NCI-H446 (cell line): ENCODE data around the gene ADPRS.

Source experiments
- DNase-seq, 2 experiments: peaks; one replicate each; lab custom pipeline; 2025; lab: John Stamatoyannopoulos, UW

Gene ADPRS

GRCh38 chr1:36087233-36088123 lies 1.2 kb upstream of the ADPRS start:
- DNase-seq, result no peak

GRCh38 chr1:36088265-36088576 lies 471 bp upstream of the ADPRS start:
- DNase-seq, result no peak

DNA sequence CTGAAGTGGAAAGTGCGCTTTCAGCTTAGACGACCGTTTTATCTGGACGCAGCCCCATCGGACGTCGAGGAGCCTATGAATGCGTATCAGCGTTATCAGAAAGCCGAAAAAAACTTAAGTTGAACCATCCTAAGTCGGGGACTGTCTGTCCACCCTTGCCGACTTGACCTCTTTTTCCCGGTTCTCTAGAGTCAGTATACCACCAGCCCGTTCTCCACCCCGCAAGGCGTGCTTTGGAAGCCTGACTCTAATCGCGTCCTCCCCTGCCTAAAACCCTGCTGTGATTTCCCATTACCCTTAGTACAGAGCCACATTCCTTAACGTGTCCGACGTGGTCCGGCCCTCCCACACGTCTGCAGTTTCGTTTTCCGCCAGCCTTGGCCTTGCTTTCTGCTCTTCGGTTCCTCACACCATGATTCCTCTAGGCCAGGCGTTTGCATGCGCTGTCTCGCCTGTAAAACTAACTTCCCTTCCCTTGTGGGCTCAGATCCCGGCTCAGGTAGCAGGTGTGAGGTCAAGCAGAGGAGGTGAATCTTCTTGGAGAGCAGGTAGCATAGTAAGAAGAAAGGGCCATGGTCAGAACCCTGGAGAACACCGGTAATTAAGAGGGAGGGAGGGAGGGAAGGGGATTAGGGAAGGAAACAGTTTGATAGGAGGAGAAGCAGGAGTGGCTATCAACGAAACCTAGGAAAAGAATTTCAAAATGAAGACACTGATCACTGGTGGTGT lies 865 bp downstream of the ADPRS start:
- DNase-seq, result no peak

- no peak for DNase-seq
Measured at GRCh38 chr1:36091141-36091540, 2.4 kb downstream of the ADPRS start.

GRCh38 chr1:36091698-36092097 lies 3.0 kb downstream of the ADPRS start:
- no peak for DNase-seq

DNA sequence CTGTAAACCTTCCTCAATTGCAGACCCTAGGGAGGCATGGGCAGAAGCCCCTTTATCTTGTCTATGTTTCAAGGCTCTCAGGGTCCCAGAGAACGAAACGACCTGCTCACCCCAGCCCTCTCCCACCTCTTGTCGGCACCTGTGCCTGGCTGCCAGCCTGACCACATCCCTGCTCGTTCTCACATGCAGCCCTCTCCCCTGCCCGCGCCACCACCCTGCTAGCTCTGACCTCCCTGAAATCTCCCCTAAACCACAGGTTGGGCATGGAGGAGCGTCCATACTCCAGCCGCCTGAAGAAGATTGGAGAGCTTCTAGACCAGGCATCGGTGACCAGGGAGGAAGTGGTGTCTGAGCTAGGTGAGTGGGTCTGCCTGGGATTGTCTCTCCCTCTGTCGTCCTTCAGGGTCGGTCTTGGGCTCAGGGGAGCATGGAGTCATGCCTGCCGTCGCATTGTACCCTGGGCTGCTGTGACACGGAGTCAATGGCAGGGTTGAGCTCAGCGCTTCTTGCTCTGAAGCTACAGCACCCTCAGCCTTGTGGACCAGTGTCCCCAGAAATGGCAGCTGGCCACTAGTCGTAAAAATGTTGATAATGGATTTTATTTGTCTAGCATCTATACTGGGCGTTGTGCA lies 3.6 kb downstream of the ADPRS start:
- no peak for DNase-seq

DNA sequence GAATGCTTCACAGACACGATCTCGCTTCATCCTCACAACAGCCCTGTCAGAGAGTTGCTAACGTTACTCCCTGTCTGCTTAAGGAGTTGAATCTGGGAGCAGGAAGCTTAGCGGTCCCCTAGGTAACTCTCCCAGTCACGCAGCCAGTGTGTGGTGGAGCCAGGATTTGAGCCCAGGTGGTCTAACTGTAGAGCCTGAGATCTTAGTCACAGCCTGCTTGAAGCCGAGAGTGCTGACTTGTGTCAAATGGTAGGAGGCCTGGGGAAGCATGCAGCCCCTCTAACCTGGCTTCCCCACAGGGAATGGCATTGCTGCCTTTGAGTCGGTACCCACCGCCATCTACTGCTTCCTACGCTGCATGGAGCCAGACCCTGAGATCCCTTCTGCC lies 4.1 kb downstream of the ADPRS start:
- no peak for DNase-seq

GRCh38 chr1:36093226-36093625 lies 4.5 kb downstream of the ADPRS start:
- peak in 1 of 2 experiments; percentile 75 for DNase-seq

DNA sequence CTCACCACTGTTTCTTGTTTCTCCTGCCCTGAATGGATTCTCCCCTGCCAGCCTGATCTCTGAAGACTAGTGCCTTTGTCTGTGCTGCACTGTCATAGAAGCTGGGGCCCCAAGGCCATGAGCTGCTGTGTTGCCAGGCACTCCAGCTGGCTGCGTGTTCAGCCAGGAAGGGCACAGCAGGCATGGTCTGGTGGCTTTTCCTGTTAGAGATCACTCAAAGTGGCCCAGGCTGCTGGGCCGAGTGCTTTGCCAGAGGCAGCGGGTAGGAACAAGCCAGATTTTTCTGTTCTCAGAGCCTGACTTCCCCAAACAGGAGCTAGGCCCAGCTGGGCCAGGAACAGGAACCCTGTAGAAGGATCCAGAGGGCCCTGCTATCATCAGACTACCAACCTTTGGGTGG lies 5.2 kb downstream of the ADPRS start:
- peak; percentile 30 to 73 for DNase-seq

GRCh38 chr1:36094621-36095061 lies 5.9 kb downstream of the ADPRS start:
- peak in 1 of 2 experiments; percentile 68 for DNase-seq

DNA sequence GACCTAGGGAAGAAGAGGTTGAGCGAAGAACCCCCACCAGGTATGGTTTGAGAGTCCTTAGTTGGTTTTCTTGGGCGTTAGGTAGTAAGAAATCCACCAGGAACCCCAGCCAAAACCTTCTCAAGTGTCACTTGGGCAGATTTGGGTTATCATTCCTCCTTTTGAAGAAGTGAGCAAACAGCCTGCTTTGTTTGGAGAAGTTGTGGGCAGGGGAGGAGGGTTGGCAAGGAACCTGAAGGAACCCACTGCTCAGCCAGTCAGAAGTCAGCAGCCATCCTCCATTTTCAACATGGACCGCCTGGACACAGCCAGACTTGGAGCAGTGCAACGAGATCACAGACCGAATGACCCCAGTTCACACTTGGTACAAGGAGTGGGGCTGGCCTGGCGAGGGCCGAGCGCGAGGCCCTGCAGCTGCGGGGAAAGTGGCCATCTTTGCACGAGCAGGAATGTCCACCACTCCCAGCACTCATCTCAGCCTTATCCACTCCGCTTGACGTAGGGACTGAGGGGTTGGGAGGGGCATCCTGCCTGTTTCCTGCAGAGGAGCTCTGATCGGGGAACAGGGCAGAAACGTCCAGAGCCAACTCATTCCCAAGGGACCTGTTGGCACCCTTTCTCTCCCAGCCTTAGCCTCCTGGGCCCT lies 7.2 kb downstream of the ADPRS start:
- no peak for DNase-seq

GRCh38 chr1:36096500-36097432 lies 8.1 kb downstream of the ADPRS start:
- peak in 1 of 2 experiments; percentile 31 for DNase-seq

DNA sequence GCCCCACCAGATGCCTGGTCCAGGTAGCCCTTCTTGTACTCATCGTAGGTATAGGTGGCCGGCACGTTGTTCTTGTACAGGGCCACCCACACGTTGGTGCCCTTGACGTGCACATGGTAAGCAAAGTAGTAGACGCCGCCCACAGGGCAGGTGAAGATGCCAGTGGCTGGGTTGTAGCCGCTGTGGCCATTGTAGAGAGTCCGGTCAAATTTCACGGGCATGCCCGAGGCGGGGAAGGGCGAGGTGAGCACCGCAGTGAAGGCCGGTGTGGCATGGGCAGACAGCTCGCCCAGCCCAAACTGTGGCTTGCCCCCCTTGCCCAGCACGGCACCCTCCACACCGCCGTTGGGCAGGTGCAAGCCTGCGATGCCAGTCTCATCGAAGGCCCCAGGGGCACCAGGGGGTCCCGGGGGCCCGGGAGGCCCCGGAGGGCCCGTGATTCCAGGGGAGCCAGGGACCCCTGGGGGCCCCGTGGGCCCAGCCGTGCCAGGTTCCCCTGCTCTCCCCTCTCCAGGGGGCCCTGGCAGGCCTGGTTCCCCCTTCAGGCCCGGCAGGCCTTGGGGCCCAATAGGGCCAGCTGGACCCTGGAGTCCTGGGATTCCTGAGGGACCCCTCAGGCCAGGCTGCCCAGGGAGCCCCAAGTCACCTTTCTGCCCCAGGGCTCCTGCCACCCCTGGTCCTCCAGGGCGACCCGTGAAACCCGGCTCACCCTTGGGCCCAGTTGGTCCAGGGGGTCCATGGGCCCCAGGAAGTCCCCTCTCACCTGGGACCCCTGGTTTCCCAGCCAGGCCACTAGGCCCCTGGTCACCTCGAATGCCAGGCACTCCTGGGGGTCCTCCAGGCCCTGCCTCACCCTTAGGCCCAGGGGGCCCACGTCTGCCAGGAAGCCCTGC lies 9.2 kb downstream of the ADPRS start:
- DNase-seq, result no peak

- no peak for DNase-seq
Measured at GRCh38 chr1:36098650-36099365, 10.1 kb downstream of the ADPRS start.

DNA sequence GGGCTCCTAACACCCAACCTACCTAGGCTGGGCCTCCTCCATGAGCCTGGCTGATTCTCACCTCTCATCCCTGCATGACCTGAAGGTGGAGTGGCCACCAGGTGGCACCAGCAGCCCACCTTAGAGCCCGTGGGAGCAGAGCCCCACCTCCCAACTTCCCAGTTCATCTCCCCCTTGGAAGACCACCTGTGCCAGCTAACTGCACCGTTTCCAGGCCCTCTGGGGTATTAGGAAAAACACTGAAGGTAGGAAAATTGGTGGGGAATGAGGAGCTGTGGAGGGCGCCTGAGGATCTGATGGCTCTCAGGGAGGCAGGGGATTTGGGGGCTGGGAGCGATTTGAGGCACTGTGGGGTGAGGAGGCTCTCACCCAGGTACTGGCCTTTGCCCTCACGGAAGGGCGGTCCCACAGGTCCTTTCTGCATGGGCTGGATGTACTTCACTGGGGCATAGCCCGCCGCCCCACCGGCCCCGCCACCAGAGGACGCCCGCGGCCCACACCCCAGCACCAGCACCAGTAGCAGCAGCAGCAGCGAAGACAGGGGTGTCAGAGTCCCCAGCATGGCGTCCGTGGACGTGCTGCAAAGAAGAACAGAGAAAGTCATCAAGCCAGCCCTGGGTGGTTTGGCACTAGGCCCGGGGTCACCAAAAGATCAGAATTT lies 11.1 kb downstream of the ADPRS start:
- DNase-seq, result peak; percentile 77 to 89

DNA sequence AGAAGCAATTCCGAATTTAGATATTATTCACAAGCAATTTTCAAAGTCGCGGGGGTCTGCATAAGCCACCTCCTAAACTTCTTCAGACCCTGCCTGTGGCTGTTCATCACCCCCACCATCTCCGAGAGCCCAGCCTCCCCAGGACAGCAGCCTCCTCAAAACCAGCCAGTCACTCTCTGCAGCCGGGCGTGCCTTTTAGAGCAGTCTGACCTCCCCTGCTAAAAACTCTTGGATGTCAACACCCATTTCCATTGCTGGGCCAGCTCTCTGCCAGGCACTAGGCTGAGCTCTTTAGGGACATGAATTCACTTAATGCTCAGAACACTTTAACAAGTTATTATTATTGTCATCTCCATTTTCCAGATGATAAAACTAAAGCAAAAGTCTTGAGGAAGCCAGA lies 11.7 kb downstream of the ADPRS start:
- DNase-seq, result no peak

- no peak for DNase-seq
Measured at GRCh38 chr1:36101546-36101945, 12.9 kb downstream of the ADPRS start.

DNA sequence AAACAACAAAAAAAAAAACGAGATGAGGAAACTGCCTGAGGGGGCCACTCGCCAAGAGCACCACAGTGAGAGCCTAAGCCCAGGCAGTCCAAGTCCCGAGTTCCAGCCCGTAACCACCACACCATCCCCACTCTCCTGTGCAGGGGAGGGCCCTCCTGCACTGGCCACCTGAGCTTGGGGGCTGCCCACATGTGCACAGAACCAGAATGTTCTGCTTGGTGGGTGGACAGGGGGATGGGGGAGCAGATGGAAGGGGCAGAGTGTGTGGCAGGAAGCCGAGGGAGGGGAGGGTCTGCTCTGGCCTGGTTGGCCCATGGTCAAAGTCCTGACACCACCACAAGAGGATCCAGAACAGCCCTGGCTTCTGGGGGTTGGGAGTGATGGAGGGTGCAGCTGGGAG lies 17.6 kb downstream of the ADPRS start:
- DNase-seq, result no peak

DNA sequence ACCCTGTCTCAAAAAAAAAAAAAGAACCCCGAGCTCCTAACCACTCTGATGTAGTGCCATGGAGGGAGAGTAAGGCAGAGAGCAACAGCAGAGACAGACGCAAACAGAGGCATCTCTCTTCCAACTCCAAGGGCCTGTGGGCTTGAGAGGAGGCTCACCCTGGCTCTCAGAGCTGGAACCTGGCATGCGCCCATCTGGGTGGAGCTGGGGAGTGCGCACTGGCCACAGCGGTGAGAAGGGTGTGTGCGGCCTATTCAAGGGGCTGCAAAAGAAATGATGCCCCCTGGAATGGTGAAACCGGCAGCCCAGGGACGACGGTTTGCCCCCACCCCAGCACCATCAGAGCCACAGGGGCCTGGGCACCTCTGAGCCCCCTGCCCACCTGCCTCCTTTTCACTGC lies 18.7 kb downstream of the ADPRS start:
- DNase-seq, result no peak
